ENCODE results near the gene ZNF665. TPM values are rescaled to one million over a fixed set of nuclear protein-coding genes. Genes with fewer than 3 reads are reported as not detected.
A peak's percentile ranks its signal among the peaks of the same experiment; 100 is the strongest.

ZNF665 gene
- total RNA-seq, 1 donor from 2014 or later = 2.6 TPM

GRCh38 chr19:53183146-53183764, 9.9 kb downstream of the ZNF665 start:
- H3K27ac Mint-ChIP-seq = no peak overlapping the region
- intact Hi-C loops (cut with micrococcal nuclease) = no loop called here
- H3K9me3 Mint-ChIP-seq = peaks cover 14% of the 10 kb centered on the region
- no peak overlapping the region for H3K4me3 Mint-ChIP-seq
- H3K27me3 Mint-ChIP-seq = no peaks in the 10 kb centered on the region
- H3K36me3 Mint-ChIP-seq (ENCODE audit: low read depth) = peaks cover 41% of the 10 kb centered on the region
- H3K4me1 Mint-ChIP-seq = no peaks in the 10 kb centered on the region
- no peak for DNase-seq

- Mint-ChIP-seq H3K4me1 (no peaks in the 10 kb centered on the region), H3K9me3 (peaks cover 22% of the 10 kb centered on the region), H3K4me3 (no peak overlapping the region), H3K27ac (no peak overlapping the region), H3K27me3 (no peaks in the 10 kb centered on the region), H3K36me3 (ENCODE audit: low read depth) (peaks cover 47% of the 10 kb centered on the region)
- DNase-seq = no peak
- intact Hi-C loops (cut with micrococcal nuclease) = no loop called here
Observed at GRCh38 chr19:53182202-53182601, 11.0 kb downstream of the ZNF665 start.

- H3K9me3 Mint-ChIP-seq = peaks cover 25% of the 10 kb centered on the region
- DNase-seq = no peak
- peaks cover 44% of the 10 kb centered on the region for H3K36me3 Mint-ChIP-seq (ENCODE audit: low read depth)
- H3K4me1 Mint-ChIP-seq = no peaks in the 10 kb centered on the region
- no peak overlapping the region for H3K27ac Mint-ChIP-seq
- intact Hi-C loops (cut with micrococcal nuclease) = no loop called here
- no peak overlapping the region for H3K4me3 Mint-ChIP-seq
- H3K27me3 Mint-ChIP-seq = no peaks in the 10 kb centered on the region
Observed at GRCh38 chr19:53177986-53178385, 15.2 kb downstream of the ZNF665 start.

GRCh38 chr19:53172889-53173288, 20.3 kb downstream of the ZNF665 start:
- Mint-ChIP-seq H3K27me3 (no peaks in the 10 kb centered on the region), H3K9me3 (peaks cover 24% of the 10 kb centered on the region), H3K27ac (no peak overlapping the region), H3K4me1 (no peaks in the 10 kb centered on the region), H3K4me3 (no peak overlapping the region), H3K36me3 (ENCODE audit: low read depth) (peaks cover 19% of the 10 kb centered on the region)
- DNase-seq = no peak
- intact Hi-C loops (cut with micrococcal nuclease) = no loop called here

GRCh38 chr19:53165691-53166091, 27.5 kb downstream of the ZNF665 start:
- intact Hi-C loops (cut with micrococcal nuclease) = no loop called here
- peak; percentile 15 for DNase-seq
- Mint-ChIP-seq H3K27ac (no peak overlapping the region), H3K27me3 (no peaks in the 10 kb centered on the region), H3K9me3 (peaks cover 19% of the 10 kb centered on the region), H3K4me1 (no peaks in the 10 kb centered on the region), H3K36me3 (ENCODE audit: low read depth) (peaks cover 13% of the 10 kb centered on the region), H3K4me3 (no peak overlapping the region)

GRCh38 chr19:53161123-53161522, 32.0 kb downstream of the ZNF665 start:
- Mint-ChIP-seq H3K27me3 (no peaks in the 10 kb centered on the region), H3K27ac (no peak overlapping the region), H3K4me3 (no peak overlapping the region), H3K36me3 (ENCODE audit: low read depth) (peaks cover 28% of the 10 kb centered on the region), H3K9me3 (peaks cover 29% of the 10 kb centered on the region), H3K4me1 (peaks cover 12% of the 10 kb centered on the region)
- no peak for DNase-seq
- intact Hi-C loops (cut with micrococcal nuclease) = no loop called here

GRCh38 chr19:53160350-53160749, 32.8 kb downstream of the ZNF665 start:
- Mint-ChIP-seq H3K4me3 (no peak overlapping the region), H3K27ac (no peak overlapping the region), H3K36me3 (ENCODE audit: low read depth) (peaks cover 27% of the 10 kb centered on the region), H3K9me3 (peaks cover 27% of the 10 kb centered on the region), H3K4me1 (peaks cover 12% of the 10 kb centered on the region), H3K27me3 (no peaks in the 10 kb centered on the region)
- no peak for DNase-seq
- intact Hi-C loops (cut with micrococcal nuclease) = no loop called here

- H3K36me3 Mint-ChIP-seq (ENCODE audit: low read depth) = peaks cover 43% of the 10 kb centered on the region
- H3K27ac Mint-ChIP-seq = peak overlapping the region; percentile 73
- no peaks in the 10 kb centered on the region for H3K27me3 Mint-ChIP-seq
- H3K9me3 Mint-ChIP-seq = peaks cover 27% of the 10 kb centered on the region
- H3K4me1 Mint-ChIP-seq = peaks cover 12% of the 10 kb centered on the region
- intact Hi-C loops (cut with micrococcal nuclease) = loop anchor here (2.0 to 5.0 kb wide), 2 partner anchors 34 to 423 kb away; partner anchors contain the start of genes ZNF611 and ZNF665
- peak overlapping the region; percentile 87 for H3K4me3 Mint-ChIP-seq
- DNase-seq = peak; percentile 75
Observed at GRCh38 chr19:53158119-53158656, 35.0 kb downstream of the ZNF665 start.

- H3K27me3 Mint-ChIP-seq = no peaks in the 10 kb centered on the region
- H3K27ac Mint-ChIP-seq = peak overlapping the region; percentile 26
- H3K4me1 Mint-ChIP-seq = peaks cover 12% of the 10 kb centered on the region
- intact Hi-C loops (cut with micrococcal nuclease) = loop anchor here (2.0 to 5.0 kb wide), 2 partner anchors 35 to 423 kb away; partner anchors contain the start of genes ZNF611 and ZNF665
- no peak for DNase-seq
- H3K36me3 Mint-ChIP-seq (ENCODE audit: low read depth) = peaks cover 47% of the 10 kb centered on the region
- peaks cover 27% of the 10 kb centered on the region for H3K9me3 Mint-ChIP-seq
- peak overlapping the region; percentile 87 for H3K4me3 Mint-ChIP-seq
Observed at GRCh38 chr19:53157626-53158025, 35.5 kb downstream of the ZNF665 start.

- no peak for DNase-seq
- H3K4me3 Mint-ChIP-seq = peak overlapping the region; percentile 87
- peaks cover 27% of the 10 kb centered on the region for H3K9me3 Mint-ChIP-seq
- intact Hi-C loops (cut with micrococcal nuclease) = loop anchor here (5.0 kb wide), 1 partner anchor 35 kb away; the partner anchor contains the start of gene ZNF665
- H3K27ac Mint-ChIP-seq = no peak overlapping the region
- peaks cover 52% of the 10 kb centered on the region for H3K36me3 Mint-ChIP-seq (ENCODE audit: low read depth)
- H3K27me3 Mint-ChIP-seq = no peaks in the 10 kb centered on the region
- H3K4me1 Mint-ChIP-seq = peaks cover 12% of the 10 kb centered on the region
Observed at GRCh38 chr19:53156850-53157249, 36.3 kb downstream of the ZNF665 start.

- intact Hi-C loops (cut with micrococcal nuclease) = no loop called here
- peaks cover 9% of the 10 kb centered on the region for H3K9me3 Mint-ChIP-seq
Observed at GRCh38 chr19:53147645-53148044, 45.5 kb downstream of the ZNF665 start.

GRCh38 chr19:53140351-53140750, 52.8 kb downstream of the ZNF665 start:
- intact Hi-C loops (cut with micrococcal nuclease) = no loop called here
- Mint-ChIP-seq H3K9me3 (peaks cover 29% of the 10 kb centered on the region), H3K36me3 (ENCODE audit: low read depth) (peaks cover 41% of the 10 kb centered on the region), H3K4me1 (no peaks in the 10 kb centered on the region), H3K4me3 (no peak overlapping the region), H3K27ac (no peak overlapping the region), H3K27me3 (no peaks in the 10 kb centered on the region)
- no peak for DNase-seq

More at GRCh38 chr19:53147645-53148044, 45.5 kb downstream of the ZNF665 start:
- Mint-ChIP-seq H3K36me3 (ENCODE audit: low read depth) (peaks cover 79% of the 10 kb centered on the region), H3K4me1 (no peaks in the 10 kb centered on the region), H3K4me3 (no peak overlapping the region), H3K27me3 (no peaks in the 10 kb centered on the region), H3K27ac (no peak overlapping the region)
- DNase-seq = no peak

- H3K9me3 Mint-ChIP-seq = peaks cover 29% of the 10 kb centered on the region
- intact Hi-C loops (cut with micrococcal nuclease) = no loop called here
- DNase-seq = no peak
- no peak overlapping the region for H3K27ac Mint-ChIP-seq
- no peaks in the 10 kb centered on the region for H3K27me3 Mint-ChIP-seq
- H3K4me3 Mint-ChIP-seq = no peak overlapping the region
- peaks cover 4% of the 10 kb centered on the region for H3K4me1 Mint-ChIP-seq
- H3K36me3 Mint-ChIP-seq (ENCODE audit: low read depth) = peaks cover 20% of the 10 kb centered on the region
Observed at GRCh38 chr19:53136432-53136831, 56.7 kb downstream of the ZNF665 start.

GRCh38 chr19:53132141-53132991, 60.8 kb downstream of the ZNF665 start, which contains the start of gene ZNF415:
ZNF415 (minus strand) TSS chr19:53132910; CDS start chr19:53122676, 10,234 bp downstream.
- H3K27ac Mint-ChIP-seq = no peak within 1 kb of the TSS
- peak; percentile 80 for DNase-seq
- intact Hi-C loops (cut with micrococcal nuclease) = no loop called here
- H3K4me3 Mint-ChIP-seq = peak within 1 kb of the TSS; percentile 69
- peaks cover 6% of the 10 kb centered on the region for H3K4me1 Mint-ChIP-seq
- no peaks in the 10 kb centered on the region for H3K27me3 Mint-ChIP-seq
- H3K9me3 Mint-ChIP-seq = peaks cover 26% of the 10 kb centered on the region
- H3K36me3 Mint-ChIP-seq (ENCODE audit: low read depth) = peaks cover 13% of the 10 kb centered on the region

Data from activated CD4-positive, alpha-beta T cell treated with anti-CD3 and anti-CD28 coated beads, Interleukin-2, amount 10 ng/mL, durations not matched to agents 24 days and 14 days (primary cell).